Fibroblast of lung (primary cell): ENCODE measurements around the gene PPM1H.

Experiments
- EZH2 ChIP-seq: IDR thresholded peaks from 2 replicates; pipeline ENCODE4 v1.5.1; 2012; ENCODE audit warnings: low read length, control low read depth, mild to moderate bottlenecking; ENCODE audit errors: missing control alignments
- TF ChIP-seq, protein P1 (sequence below), 2 donors: IDR thresholded peaks in 1 of 2; conservative IDR thresholded peaks in 1 of 2; 1 replicate in 1 of 2; 2 replicates in 1 of 2; pipeline ENCODE4 v1.5.1; 2011 to 2012; ENCODE audit warnings: low read length in 2 of 2, control low read depth in 1 of 2, inconsistent platforms in 1 of 2, low read depth in 1 of 2, mild to moderate bottlenecking in 1 of 2

DNA sequence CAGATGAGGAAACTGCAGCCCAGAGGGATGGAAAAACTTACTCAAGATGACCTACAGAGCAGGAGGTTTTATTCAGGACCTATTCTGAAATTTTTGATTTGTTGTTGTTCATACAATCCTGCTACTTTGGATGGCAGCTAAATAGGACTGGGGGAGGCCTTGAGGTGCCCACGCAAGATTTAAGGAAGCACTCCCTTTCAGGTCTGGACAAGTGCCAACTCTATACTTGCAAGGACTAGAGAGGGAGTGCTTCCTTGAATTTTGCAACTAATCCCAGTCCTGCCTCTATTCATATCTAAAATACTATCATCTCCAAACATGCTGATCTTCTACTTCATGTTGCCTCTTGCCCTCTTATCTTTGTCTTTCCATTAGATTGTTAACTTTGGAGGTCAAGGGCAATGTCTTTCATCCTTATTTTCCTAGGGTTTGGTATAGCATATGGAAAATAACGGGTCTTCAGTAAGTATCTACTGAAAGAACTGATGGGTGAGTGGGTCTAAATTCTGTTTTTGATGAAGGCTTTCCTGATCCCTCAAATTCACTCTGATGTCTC is 28.6 kb upstream of the PPM1H start:
- TF ChIP-seq, protein P1, sequence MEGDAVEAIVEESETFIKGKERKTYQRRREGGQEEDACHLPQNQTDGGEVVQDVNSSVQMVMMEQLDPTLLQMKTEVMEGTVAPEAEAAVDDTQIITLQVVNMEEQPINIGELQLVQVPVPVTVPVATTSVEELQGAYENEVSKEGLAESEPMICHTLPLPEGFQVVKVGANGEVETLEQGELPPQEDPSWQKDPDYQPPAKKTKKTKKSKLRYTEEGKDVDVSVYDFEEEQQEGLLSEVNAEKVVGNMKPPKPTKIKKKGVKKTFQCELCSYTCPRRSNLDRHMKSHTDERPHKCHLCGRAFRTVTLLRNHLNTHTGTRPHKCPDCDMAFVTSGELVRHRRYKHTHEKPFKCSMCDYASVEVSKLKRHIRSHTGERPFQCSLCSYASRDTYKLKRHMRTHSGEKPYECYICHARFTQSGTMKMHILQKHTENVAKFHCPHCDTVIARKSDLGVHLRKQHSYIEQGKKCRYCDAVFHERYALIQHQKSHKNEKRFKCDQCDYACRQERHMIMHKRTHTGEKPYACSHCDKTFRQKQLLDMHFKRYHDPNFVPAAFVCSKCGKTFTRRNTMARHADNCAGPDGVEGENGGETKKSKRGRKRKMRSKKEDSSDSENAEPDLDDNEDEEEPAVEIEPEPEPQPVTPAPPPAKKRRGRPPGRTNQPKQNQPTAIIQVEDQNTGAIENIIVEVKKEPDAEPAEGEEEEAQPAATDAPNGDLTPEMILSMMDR (conservative IDR thresholded peaks at IDR 0.05 in 1 of 2, IDR thresholded peaks at IDR 0.05 in 1 of 2; ENCODE audit: low read depth in 1 of 2, low read length in 2 of 2) = no peak
- no peak for TF ChIP-seq EZH2
